ENCODE measurements around the gene MAPKAP1. TPM values are rescaled to one million over a fixed set of nuclear protein-coding genes. Genes with fewer than 3 reads are reported as not detected.
A peak's percentile ranks its signal among the peaks of the same experiment; 100 is the strongest.
"Not testable (repeated sequence)": the region's sequence is repeated elsewhere in the genome, so short reads cannot be mapped to it uniquely, and the experiment has no call there.

MAPKAP1 gene
- total RNA-seq, 2 donors from 2014 or later: 56.5 to 63.8 TPM

- no peak for ATAC-seq
- DNase-seq: no peak
- intact Hi-C loops (cut with DNase I, micrococcal nuclease): no loop called here
Measured at GRCh38 chr9:125587819-125588460, 119.1 kb downstream of the MAPKAP1 start.

DNA sequence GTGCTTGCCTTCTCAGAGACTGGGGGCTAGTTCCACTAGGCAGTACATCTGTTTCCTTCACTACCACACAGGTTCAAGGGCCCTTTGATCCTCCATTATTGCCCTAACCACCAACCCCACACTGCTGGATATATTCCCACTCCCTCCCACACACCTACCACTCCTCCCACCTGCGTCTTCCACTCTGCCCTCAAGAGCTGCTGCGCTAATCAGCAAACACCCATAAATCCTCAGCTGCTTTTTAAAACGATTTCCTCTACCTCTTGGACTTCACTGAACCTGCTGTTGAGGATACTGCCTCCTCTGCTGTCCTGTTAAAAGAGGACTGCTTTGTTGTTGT is 120.9 kb downstream of the MAPKAP1 start:
- DNase-seq: peak; percentile 36 to 39
- intact Hi-C loops (cut with DNase I, micrococcal nuclease): no loop called here
- ATAC-seq: peak; percentile 93

DNA sequence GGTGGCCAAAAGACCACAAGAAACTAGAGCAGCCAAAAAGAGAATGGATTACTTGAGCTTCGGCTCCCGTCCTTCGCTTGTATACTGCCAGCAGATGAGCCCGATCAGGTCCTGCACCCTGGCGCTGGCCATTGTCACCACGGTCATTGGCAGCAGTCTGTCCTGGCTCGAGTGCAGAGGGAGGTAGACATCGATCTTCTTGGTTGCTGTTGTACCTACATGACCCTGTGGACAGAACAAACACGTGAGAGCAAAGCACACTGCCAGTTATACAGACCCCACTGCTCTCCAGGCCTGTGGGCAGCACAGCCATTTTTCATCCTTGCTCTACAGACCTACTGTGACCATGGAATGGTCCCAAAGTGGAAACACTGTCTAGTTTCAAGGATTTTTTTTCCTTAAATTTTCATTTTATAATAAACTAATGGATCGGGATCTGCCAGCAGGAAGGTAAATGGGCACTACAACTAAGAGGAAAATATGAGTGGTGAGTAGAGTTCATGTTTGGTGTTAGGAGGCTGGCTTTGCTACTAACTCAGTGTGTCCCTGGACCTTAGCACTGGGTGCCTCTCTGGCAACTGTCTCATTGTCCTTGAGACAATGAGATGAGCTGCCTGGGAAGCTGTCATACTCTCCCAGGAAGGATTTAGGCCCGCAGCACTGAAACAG is 121.4 kb downstream of the MAPKAP1 start:
- intact Hi-C loops (cut with DNase I, micrococcal nuclease): no loop called here
- ATAC-seq (peak; percentile 54), DNase-seq (no peak)

GRCh38 chr9:125580701-125581286 is 126.2 kb downstream of the MAPKAP1 start:
- ATAC-seq (peak; percentile 31), DNase-seq (no peak)
- intact Hi-C loops (cut with DNase I, micrococcal nuclease): no loop called here

DNA sequence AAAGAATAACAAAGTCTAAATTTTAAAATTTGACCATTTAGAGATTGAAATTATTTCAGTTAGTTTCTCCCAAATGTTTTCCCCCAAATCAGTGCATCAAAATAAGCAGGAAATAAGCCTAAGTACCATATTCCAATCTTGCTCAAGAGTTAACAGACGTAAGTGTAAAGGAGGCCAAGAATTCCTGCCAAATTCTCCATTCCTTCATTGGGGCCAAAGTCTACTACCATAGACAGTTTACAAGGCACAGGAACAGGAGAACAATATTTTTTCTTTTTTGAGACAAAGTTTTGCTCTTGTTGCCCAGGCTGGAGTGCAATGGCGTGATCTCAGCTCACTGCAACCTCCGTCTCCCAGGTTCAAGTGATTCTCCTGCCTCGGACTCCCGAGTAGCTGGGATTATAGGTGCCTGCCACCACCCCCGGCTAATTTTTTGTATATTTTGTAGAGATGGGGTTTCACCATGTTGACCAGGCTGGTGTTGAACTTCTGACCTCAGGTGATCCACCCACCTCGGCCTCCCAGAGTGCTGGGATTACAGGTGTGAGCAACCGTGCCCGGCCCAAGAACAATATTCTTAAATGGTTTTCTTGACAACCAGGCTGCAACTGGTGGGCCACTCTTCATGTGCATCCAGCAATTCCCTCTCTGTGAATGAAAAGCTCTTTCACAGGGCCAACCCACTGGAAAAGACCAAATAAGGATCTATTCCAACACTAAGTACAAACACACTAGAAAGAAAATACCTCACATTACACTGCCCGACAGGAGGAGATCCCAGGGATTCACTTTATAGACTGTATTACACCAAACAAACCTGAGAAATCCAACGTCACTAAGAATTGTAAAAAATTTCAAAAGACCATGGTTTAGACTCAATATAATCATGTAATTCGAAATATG is 127.7 kb downstream of the MAPKAP1 start:
- DNase-seq (no peak), ATAC-seq (peak; percentile 94)
- intact Hi-C loops (cut with DNase I, micrococcal nuclease): no loop called here

GRCh38 chr9:125574126-125574877 is 132.7 kb downstream of the MAPKAP1 start:
- intact Hi-C loops (cut with DNase I, micrococcal nuclease): no loop called here
- DNase-seq (no peak), ATAC-seq (no peak)

DNA sequence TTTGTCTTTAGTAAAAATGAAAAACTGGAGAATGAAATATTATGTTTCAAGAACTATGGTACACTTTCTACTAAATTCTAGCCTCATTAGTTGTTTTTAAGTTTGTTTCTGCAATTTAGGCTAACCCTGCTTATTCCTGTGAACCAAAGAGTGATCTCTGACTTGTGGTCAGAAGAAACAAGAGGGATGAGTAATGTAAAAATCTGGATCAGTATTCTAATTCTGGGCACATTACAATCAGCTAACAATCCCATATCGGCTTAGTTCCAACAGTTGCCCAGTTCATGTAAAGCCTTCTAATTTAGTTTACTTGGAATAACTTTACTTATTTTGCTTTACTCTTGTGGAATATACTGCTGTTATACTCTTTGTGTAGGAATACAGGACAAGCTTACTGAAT is 134.5 kb downstream of the MAPKAP1 start:
- ATAC-seq; DNase-seq; intact Hi-C loops (cut with DNase I, micrococcal nuclease): not testable (repeated sequence)

DNA sequence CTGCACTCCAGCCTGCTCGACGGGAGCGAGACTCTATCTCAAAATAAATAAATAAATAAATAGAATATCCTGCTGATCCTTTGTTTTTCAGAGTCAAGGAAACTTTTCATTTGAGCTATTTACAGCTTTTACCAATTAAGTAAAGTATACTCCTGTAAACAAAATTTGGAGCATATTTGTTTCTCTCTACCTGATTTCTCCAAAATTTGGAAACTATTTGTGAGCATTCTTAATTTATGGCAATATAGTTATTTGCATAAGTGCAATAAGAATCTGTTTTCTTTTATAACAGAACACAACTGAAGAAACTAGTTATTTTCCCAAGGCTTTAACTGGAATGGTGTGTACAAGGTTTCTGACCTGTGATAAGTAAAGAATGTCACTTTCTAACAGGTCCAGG is 135.2 kb downstream of the MAPKAP1 start:
- DNase-seq; ATAC-seq; intact Hi-C loops (cut with DNase I, micrococcal nuclease): not testable (repeated sequence)

DNA sequence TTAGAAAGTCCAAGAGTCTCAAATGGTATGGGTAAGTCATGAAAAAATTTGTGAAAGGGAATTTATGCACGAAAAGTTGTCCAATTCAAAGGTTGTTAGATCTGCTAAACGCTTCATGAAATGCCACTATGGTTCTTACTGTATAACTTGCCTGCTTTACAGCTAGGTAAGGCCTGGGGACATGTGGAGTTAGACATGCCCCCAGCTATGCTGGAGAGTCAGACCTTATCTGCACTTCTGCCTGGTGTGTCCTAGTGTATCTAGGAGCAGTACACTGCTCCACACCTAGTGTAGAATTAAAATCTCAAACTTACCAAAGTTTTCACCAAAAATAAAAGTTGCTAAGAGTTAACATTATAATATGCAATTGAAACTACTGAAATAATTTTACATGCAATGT is 136.8 kb downstream of the MAPKAP1 start:
- ATAC-seq: no peak
- no peak for DNase-seq
- intact Hi-C loops (cut with DNase I, micrococcal nuclease): no loop called here

- DNase-seq (no peak), ATAC-seq (no peak)
- intact Hi-C loops (cut with DNase I, micrococcal nuclease): no loop called here
Measured at GRCh38 chr9:125568621-125569020, 138.4 kb downstream of the MAPKAP1 start.

DNA sequence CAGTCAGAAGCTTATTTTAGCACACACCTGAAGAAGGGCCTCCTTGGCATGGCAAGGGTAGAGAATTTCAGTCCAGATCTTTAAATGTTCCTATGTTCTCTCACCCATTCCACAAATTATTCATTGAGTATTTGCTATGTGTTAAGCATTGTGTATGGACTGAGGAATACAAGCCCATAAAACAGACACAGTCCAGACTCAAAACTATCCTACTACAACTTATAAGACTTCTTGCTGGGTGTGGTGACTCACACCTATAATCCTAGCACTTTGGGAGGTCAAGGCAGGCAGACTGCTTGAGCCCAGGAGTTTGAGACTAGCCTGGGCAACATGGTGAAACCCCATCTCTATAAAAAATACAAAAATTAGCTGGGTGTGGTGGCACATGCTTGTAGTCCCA is 141.0 kb downstream of the MAPKAP1 start:
- ATAC-seq: peak; percentile 49
- intact Hi-C loops (cut with DNase I, micrococcal nuclease): not testable (repeated sequence)

GRCh38 chr9:125565126-125565525 is 141.9 kb downstream of the MAPKAP1 start:
- DNase-seq (no peak), ATAC-seq (no peak)
- intact Hi-C loops (cut with DNase I, micrococcal nuclease): no loop called here

More for the DNA sequence above, 141.0 kb downstream of the MAPKAP1 start:
- not testable (repeated sequence) for DNase-seq

- DNase-seq (no peak), ATAC-seq (no peak)
- intact Hi-C loops (cut with DNase I, micrococcal nuclease): no loop called here
Measured at GRCh38 chr9:125564631-125565030, 142.4 kb downstream of the MAPKAP1 start.

GRCh38 chr9:125561509-125562148 is 145.4 kb downstream of the MAPKAP1 start:
- no peak for DNase-seq
- intact Hi-C loops (cut with DNase I, micrococcal nuclease): no loop called here
- peak; percentile 65 for ATAC-seq

GRCh38 chr9:125559894-125560293 is 147.1 kb downstream of the MAPKAP1 start:
- ATAC-seq (no peak), DNase-seq (no peak)
- intact Hi-C loops (cut with DNase I, micrococcal nuclease): loop anchor here in 1 of 2 donors (5.0 to 10.0 kb wide), 2 partner anchors 72 to 185 kb away; partner anchors contain the start of gene PBX3

DNA sequence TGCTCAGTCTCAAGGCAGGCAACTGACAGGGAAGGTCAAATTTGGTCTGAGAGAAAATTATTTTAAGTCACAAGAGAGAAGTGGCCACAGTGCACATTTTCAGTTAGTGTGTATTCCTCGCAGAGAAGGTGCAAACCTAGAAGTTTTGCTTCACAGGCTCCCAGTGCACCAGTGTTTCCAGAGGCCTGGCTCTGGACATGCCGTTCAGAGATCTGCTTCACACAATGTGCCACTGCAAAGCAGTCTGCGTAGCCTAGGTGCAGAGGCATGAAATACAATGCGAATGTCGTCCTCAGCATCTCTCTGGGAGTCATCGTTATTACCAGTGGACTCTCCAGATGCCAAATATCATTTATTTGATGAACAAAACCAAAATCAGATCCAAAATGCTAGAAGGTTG is 147.8 kb downstream of the MAPKAP1 start:
- ATAC-seq (no peak), DNase-seq (no peak)
- intact Hi-C loops (cut with DNase I, micrococcal nuclease): loop anchor here in 1 of 2 donors (5.0 to 10.0 kb wide), 2 partner anchors 73 to 186 kb away; partner anchors contain the start of gene PBX3

DNA sequence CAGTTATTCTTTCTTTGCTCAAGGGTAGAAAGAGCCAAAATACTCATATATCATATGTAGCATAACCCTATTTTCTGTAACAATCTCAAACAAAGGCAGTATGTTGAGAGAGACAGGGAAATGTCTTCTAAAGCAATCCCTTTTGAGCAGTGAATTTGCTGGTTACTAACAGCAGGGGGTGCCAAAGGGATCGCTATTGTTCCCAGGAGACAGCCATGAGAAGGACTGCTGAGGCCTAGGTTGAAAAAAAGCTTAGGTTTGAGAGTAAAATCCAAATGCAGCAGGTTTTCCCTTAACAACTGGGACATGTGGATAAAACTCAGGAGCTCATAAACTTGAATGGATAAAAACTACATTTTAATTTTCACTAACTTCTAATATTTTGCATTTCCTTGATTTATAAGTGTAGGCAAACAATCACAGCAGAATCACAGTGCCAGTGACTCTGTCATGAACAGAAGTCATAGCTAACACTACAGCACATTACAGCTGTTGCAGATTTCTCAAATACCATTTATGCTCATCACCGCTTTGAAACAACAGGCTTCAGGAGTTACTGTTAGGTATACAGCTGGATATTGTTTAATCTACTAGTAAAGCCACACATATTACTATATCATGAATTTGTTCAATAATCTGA is 148.4 kb downstream of the MAPKAP1 start:
- intact Hi-C loops (cut with DNase I, micrococcal nuclease): loop anchor here in 1 of 2 donors (5.0 to 10.0 kb wide), 2 partner anchors 74 to 186 kb away; partner anchors contain the start of gene PBX3
- DNase-seq (peak; percentile 37 to 57), ATAC-seq (peak; percentile 87)
